ENCODE results near the gene DNAH1.
A peak's percentile ranks its signal among the peaks of the same experiment; 100 is the strongest.

Gene DNAH1

GRCh38 chr3:52291508-52292181 lies 24.5 kb upstream of the DNAH1 start:
- peak; percentile 31 for DNase-seq

DNA sequence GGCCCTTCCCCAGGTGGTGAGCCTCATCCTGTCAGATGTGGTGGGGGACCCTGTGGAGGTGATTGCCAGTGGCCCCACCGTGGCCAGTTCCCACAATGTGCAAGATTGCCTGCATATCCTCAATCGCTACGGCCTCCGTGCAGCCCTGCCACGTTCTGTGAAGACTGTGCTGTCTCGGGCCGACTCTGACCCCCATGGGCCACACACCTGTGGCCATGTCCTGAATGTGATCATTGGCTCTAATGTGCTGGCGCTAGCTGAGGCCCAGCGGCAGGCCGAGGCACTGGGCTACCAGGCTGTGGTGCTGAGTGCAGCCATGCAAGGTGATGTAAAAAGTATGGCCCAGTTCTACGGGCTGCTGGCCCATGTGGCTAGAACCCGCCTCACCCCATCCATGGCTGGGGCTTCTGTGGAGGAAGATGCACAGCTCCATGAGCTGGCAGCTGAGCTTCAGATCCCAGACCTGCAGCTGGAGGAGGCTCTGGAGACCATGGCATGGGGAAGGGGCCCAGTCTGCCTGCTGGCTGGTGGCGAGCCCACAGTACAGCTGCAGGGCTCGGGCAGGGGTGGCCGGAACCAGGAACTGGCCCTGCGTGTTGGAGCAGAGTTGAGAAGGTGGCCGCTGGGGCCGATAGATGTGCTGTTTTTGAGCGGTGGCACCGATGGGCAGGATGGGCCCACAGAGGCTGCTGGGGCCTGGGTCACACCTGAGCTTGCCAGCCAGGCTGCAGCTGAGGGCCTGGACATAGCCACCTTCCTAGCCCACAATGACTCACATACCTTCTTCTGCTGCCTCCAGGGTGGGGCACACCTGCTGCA lies 23.7 kb upstream of the DNAH1 start:
- DNase-seq: no peak

GRCh38 chr3:52293491-52294319 lies 22.4 kb upstream of the DNAH1 start:
- no peak for DNase-seq

GRCh38 chr3:52294320-52295150 lies 21.6 kb upstream of the DNAH1 start:
- DNase-seq: no peak

- no peak for DNase-seq
Observed at GRCh38 chr3:52295671-52296208, 20.4 kb upstream of the DNAH1 start.

- no peak for DNase-seq
Observed at GRCh38 chr3:52297242-52298148, 18.6 kb upstream of the DNAH1 start.

DNA sequence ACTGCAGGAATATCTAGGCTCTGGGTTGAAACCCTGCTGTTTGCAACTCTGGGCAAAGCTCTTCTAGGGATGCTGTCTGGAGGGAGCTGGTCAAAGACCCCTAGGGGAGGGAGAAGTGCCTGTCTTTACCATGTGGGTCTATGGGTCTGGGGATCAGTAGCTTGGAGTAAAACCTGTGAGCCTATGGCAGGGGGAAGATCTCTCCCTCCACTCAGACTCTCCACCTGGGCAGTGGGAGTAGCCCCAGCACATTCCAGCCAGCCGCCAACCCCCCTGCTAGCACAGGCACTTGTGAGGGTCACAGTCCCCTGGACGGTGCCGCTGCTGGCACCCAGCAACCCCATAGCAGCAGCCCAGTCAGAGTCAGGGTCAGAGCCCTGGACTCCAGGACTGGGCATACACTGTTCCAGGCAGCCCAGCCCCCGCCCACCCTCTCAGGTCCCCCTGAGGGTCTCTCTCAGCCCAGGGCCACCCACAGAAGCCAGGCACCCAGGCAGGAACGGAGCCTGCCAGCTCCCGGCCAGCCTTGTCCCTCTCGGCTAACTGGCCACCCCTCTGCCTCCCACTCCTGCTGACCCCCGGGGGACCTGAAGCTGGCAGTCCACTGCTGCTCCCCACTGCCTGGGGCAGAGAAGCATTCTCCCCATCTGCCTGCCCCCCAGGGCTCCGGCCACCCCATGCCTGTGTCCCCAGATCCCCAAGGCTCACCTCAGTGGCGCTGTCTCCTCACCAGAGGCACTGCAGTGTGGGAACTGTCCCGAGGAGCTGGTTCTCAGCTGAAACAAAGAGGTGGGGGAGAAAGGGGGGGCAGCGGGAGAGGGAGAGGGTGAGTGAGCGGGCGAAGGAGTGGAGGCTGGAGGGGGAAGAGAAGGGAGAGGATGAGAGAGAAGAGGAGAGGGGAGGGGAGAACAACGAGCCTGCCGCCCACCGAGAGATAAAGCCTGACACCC lies 17.7 kb upstream of the DNAH1 start:
- DNase-seq: no peak

GRCh38 chr3:52299247-52299878 lies 16.8 kb upstream of the DNAH1 start:
- DNase-seq: no peak

DNA sequence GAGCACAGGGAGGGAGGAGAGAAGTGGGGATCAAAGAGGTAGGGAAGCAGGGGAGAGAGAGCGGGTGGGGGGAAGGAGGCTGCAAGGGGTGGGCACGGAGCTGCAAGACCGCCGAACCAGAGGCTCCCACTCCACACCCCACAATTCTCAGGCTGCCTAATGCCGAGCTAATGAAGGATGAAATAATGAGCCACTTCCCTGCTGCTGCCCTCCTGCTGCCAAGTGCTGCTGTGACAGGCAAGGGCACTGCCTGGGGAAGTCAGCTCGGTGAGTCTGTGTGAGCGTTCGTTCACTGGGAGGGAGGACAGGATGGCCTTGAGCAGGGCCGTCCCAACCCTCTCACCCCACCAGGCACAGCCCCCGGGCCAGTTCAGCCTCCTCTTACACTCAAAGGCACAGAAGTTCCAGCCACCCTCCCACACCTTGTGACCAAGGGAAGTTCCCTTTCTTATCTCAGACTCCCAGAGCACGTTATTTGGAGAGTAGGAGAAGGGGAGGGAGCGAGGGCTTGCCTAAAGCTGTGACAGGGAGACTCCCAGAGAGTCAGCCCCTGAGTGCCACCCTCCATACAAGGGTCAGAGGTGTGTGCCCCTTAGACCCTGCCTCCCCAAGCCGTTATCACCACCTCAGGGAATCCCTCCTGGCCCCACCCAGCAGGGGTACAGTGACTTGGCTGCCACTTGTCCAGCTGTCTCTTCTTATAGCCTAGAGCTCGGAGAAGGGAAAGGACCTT lies 16.1 kb upstream of the DNAH1 start:
- no peak for DNase-seq

DNA sequence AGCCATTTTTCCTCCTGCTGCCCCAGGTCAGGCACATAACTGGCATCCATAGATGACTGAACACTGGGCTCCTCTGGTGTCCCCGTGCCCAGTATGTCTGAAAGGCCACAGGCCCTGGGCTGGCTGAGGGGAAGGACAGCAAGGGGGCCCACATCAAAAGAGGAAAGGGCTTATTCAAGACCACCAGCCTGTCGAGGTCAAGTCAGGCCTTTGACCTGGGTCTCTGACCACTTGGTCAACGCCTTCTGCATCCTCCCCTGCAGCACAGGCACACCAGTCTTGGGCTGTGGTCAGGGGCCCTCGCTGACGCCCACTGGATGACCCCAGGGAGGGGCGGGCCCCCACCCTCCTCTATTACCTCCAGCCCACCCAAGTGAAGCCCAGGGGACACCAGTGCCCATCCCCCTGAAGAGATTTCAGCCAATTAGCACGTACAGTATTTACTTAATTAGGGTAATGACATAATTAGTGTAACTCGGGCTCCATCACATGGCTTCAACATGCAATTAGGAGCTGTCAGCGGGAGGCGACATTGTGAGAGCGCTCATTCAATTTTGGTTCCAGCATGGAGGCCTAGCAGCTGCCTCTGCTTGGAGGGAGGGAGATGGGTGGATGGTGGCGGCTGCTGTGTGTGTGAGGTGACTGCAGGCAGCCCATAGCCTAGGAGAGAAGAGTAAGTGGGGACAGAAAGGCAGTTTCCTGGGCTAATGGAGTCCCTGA lies 13.5 kb upstream of the DNAH1 start:
- DNase-seq: no peak

- DNase-seq: no peak
Observed at GRCh38 chr3:52303811-52304210, 12.3 kb upstream of the DNAH1 start.

DNA sequence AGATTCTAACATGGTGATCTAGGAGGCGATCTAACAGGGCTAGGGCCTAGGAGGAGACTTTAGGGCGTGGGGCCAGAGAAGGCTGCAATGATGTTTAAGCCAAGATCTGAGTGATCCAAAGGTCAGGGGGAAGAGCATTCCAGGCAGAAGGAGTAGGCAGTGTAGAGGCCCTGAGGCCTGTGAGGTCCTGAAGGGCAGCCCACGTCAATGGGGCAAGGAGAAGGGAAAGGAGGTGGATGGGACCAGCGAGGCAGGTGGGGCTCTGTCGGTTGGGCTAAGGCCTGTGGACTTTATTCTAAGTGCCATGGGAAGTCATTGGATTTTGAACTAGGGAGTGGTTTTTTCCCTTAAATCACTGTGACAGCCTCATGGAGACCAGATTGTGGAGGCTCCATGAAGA lies 10.2 kb upstream of the DNAH1 start:
- DNase-seq: no peak

DNA sequence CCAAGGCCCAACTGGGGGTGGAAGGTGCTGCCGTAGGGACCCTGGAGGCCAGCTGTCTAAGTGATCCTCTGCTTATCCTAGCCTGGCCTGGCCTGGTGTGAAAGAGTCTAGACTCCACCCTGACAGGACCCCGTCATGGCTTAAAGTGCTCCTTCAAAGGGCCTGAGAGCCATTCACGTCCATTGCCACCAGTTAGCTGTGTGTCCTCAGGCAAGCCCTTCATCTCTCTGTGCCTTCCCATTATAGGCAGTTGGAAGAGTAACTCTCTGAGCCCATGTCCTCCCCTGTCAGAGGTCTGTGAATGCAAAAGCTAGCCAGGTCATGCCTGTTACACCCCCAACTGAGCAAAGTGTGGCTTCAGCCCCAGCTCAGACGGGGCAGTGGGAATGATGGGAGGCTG lies 9.1 kb upstream of the DNAH1 start:
- DNase-seq: no peak

DNA sequence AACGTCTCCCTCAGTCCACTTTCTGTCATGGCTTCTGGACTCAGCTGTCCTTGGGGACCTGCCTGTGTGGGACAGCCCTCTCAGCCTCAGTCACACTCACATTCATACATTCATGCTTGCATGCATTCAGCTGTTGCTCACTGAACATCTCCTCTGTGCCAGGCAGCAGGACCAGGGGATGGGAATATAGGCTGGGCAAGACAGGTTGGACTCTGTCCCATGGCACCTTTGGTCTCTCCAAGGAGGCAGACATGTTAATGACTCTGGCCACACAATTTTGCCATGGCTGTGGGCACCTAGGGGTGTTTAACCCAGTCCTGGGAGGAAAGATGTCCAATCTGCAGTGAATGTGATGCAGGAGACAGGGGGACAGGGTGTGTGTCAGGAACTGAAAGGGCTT lies 7.8 kb upstream of the DNAH1 start:
- DNase-seq: no peak

GRCh38 chr3:52310861-52311575 lies 5.1 kb upstream of the DNAH1 start:
- no peak for DNase-seq

- DNase-seq: no peak
Observed at GRCh38 chr3:52311576-52312119, 4.5 kb upstream of the DNAH1 start.

DNA sequence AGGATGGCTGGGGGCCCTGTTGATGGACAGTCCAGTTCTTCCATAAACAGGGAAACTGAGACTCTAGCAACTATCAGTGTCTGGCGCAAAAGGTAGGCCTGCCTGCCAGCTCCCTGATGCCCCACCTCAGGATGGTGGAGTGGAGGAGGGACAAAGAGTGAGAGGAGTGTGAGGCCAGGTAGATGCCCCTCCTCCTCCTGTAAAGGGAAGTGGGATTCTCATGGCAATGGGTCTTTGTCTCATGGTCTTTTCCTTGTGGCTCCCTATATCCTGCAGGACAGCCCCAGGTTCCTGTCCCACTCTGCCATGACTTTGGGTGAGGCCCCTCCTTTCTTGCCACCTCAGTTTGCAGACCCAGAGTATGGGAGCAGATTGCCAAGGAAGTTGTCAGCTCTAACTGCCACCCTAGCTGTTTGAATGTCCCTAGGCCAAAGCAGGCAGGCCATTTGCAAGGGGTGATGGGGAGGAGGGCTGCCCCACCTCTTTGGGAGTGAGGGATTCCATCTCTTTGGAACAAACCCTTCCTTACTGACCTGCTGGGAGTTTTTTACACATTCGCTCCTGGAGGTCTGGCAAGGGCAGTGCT lies 2.8 kb upstream of the DNAH1 start:
- no peak for DNase-seq
